Left renal pelvis (tissue), 4 donors: ENCODE measurements around the gene SYPL1. TPM values are rescaled to one million over a fixed set of nuclear protein-coding genes. Genes with fewer than 3 reads are reported as not detected.

Experiments
- DNase-seq, 4 donors: peaks; one replicate each; pipeline ENCODE4 v3.0.0-alpha.2; 2013; ENCODE audit warnings: low read depth in 4 of 4, low spot score in 3 of 4
- polyA plus RNA-seq, 4 donors: library from polyadenylated mRNA; unstranded; fragments of 120-200 nt; gene quantifications; one replicate each; pipeline ENCODE4 v1.2.1, GENCODE V29; 2013; ENCODE audit not compliant: insufficient read length in 4 of 4

SYPL1 gene
- polyA plus RNA-seq, 4 donors = 121 to 168 (median 138) TPM

DNA sequence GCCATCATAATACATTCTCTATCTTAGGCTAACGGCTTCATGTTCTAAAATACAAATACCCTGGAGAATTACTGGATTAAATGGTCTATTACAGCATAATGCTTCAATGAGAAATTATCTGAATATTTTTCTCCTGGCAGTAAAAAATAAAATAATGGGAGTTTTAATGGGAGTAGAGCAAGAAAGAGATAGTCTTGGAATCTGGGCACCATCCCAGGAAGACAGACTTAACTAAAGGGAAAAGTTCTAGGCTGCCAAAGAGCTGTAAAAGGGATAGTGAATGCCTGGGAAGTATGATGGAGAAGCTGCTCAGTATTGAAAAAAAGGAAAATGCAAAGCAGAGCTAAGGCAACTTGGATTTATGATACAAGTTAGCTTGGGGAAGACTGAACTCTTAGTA is 12.1 kb upstream of the SYPL1 start:
- no peak for DNase-seq

DNA sequence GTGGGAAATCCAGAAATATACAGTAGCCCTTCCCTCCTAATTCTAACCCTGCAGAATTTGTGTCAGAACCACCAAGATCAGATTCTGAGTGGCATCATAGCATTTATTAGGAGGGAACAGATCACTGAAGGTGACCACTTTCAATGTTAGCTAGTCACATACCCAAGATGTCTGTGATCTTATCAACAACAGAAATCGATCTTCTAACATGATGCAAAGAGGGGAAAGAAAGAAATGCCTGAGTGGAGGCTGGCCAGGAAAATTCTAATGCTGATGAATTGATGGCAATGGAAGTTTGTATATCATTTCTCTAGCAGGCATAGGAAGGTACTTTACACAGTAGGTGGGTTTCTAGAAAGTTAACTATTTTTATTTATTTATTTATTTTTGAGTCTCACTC is 10.6 kb upstream of the SYPL1 start:
- DNase-seq = no peak

DNA sequence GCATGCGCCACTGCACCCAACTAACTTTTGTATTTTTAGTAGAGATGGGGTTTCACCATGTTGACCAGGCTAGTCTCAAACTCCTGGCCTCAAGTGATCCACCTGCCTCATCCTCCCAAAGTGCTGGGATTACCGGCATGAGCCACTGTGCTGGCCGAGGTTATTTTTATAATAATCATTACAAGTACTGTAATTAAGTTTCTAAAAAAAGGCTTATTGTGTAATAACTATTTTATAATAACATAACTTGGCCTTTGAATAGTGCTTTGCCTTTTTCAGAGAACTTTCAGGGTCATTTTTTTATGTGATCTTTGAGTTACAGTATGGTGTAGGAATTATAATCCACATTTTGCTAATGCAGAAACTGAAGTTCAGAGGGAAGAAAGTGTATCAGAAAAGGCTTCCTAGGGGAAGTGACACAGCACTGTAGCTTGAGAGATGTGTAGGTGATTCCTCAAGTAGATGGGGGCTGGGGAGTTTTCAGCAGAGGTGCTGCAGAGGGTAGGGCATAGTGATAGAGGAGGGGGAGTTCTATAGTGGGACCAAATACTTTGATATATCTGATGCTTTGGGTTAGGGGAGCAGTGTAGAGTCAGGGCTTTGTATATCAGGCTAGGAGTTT is 9.2 kb upstream of the SYPL1 start:
- DNase-seq = no peak

DNA sequence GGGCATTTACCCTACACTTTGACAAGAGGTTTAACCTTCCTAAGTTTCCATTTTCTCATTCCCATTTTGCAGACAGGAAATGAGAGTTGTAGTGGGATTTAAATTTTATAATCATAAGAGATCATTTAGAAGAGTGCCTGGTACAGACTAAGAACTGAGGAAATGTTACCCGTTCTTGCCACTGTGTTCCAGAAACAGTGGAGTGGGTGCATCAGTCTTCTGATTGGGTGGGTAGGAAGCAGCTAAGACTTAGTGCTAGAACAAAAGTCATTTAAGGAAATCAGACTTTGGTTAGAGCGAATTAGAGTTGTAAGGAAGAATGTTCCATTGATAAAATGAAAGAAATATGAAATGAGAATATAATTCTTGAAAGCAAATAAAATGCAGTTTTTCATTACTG is 8.4 kb upstream of the SYPL1 start:
- DNase-seq = no peak

DNA sequence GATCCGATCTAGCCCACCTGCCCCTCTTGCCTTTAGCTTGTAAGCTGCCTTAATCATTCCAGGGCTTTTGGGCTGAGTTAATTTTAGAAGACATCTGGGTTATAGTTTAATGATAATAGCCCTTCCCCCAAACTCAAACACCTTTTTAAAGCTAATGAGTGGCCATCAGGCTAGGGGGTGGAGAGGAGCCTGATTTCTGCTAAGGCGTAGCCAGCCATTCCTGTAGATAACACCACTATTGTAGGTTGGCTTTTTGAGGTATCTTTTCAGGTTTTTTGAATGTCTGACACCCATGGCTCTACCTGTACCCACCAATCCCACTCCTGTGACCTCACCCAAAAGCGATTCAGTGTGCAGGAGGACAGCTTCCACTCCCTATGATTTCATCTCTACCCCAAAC is 7.6 kb upstream of the SYPL1 start:
- no peak for DNase-seq

DNA sequence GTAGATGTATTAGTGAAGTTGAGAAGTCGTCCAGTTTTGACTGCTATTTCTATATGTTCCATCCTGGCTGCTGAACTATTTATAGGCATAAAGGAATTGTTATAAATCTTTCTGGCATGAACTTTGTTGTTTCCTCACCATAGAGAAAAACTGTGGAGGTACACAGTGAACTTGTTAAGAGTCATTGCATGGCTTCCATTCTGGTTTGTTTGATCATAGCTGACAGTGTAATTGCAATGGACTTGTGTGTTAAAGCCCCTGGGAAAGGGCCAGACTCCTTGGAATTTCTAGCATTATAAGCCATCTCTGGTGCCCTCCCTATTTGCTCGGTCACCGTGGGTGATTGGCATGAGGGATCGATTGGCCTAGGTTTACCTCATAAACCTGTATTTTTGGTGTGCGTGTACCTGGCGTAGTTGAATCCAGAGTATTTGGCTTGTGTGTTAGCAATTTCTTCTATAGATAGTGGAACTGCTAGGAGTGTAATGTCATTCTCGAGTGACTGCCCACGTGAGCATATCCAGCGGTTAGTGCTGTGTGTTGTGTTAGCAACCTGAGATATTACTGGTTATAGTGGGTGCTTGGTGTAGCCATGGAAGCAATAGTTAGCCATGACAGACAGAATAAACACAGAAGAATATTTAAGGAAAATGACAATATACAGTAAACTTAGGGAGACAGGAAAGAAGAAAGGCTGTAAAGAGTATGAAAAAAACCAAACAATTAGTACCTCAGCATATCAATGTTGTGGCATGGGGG is 5.9 kb upstream of the SYPL1 start:
- no peak for DNase-seq

DNA sequence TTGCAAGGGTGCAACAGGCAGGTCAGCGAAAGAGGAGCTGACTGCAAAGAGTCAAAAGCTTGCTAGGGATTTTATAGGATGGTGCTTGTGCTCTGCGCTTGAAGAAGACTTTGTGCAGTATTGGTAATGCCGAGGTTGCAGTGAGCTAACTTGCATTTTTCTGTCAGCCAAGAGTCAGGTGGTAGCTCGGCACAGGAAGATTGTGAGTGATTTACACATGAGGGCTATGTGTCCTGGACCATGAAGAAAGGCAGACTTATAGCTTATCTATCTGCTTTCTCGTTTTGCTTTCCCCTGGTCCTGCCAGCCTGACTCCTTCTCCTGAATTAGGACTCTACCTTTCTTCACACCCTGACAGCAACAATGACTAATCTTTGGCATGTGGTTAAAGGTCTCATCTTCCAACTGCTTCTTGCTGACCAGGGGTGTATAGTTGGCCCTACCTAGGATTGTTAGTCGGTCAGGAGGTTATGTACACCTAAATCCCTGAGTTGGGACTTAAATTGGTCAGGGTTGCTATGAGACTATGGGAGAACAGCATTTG is 4.1 kb upstream of the SYPL1 start:
- no peak for DNase-seq

DNA sequence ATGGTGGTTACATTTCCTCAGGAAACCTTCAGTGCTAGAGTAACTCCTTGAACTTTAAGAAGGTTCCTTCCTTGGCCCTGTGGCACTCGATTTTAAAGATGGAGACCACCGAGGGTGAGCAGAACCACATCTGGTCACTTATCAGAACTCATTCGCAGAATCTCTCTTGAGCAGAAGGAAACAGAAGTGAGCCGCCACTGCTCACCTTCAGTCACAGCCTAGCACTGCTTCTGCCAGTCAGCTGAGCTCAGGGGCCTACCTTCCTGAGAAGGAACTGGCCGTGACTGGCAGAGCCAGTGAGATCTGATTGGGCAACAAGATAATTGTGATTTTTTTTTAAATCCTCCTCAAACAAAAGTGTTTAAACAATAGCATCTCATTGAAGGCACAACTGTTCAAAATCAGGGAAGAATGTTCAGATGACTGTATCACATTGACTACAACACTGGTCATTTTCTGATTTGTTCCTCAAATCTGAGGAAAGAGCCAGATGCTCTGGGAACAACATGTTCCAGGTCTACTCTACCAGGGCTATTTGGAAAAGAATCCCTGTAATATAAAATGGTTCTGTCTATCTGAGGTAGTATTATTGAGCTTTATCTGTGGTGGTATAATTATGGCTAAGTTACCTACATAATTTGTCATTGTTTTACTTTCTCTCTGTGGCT is 2.7 kb upstream of the SYPL1 start:
- no peak for DNase-seq

DNA sequence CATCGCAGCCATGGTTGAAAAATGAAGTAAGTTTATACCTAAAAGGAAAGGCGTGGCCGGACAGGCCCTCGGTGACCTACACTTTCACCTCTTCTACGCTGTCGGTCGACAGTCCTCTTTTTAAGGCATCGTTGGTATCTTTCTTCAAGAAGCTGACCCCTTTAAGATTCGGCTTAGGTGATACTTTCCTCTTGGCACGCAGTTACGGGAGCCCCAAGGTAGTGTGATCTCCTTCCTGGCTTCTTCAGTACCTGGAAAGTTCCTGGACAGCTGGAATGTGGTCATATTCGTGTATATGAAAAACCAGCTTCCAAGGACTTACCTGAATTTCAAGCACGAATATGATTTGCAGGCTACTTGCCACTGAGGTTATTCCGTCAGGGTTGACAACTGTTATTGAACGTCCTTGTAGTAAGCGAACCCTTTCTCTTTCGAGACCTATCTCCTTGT is 885 bp upstream of the SYPL1 start:
- DNase-seq = no peak

DNA sequence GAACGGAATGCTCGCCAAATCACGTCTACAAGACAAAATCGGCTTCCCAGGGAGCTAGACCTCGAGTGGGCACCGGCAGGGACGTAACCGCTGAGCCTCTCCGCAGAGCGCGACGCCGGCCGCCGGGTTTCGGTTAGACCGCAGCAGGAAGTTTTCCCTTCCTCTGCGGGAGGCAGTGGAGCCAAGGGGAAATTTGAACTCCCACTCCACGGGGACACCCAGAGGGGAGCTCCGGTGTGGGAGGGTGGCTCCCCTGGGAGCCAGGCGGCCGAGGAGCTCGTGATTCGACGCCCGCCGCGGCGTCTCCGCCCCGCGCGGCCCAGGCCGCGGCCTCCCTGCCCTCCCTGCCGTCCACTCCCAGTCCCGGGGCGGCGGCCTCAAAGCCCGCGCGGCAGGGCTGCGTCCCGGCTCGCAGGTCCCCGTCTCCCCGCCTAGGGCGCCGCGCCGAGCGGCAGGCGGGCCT is 426 bp downstream of the SYPL1 start:
- DNase-seq = peak in 1 of 4 donors; percentile 51

DNA sequence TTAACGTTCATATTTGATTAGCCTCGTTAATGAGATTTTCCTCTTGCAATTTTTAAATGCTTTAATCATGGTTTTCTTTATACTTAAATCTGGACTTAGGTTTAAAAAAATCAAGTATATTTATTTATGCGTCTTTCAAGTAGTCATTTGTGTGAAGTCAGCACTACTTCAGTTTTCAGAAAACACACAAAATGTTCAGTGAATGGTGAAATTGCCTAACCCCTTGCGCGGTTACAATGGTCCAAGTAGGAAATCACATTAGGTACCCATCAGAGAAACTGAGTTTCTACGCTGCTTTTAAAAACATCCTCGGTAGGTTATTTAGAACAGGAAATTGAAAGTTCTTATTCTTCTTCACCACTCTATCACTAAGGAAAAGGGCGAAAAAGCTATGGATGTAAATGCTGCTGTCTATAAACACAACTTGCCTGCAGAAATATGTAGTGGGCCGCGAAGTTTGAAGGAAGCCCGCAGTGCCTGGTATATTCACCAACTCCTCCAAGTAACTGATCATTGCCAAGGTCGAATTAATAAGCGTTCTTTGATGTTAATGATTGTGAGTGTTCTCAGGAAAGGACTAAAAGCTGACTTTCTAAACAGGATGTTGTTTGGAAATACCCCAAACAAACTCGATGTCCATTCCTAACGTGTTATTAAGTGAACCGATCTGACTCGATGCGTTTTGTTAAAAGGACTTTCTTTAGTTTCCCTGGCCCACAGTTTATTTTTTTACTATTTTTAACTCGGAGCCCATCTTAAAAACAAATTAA is 1.0 kb downstream of the SYPL1 start:
- DNase-seq = peak in 2 of 4 donors; percentile 16 to 48

DNA sequence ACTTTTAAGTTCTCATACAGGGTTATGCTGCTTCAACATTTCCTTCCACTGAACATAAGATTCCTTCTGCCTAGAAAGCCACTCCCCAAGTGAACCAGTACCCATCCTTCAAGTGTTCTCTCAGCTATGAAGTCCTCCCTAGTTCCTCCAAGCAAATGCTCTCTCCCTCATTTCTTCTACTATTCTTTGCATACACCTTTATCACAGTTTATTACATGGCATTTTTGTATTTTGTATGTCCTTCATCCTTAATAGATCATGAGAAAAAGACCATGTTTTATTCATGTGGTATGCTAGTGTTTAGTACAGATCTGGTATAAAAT is 1.9 kb downstream of the SYPL1 start:
- DNase-seq = no peak

DNA sequence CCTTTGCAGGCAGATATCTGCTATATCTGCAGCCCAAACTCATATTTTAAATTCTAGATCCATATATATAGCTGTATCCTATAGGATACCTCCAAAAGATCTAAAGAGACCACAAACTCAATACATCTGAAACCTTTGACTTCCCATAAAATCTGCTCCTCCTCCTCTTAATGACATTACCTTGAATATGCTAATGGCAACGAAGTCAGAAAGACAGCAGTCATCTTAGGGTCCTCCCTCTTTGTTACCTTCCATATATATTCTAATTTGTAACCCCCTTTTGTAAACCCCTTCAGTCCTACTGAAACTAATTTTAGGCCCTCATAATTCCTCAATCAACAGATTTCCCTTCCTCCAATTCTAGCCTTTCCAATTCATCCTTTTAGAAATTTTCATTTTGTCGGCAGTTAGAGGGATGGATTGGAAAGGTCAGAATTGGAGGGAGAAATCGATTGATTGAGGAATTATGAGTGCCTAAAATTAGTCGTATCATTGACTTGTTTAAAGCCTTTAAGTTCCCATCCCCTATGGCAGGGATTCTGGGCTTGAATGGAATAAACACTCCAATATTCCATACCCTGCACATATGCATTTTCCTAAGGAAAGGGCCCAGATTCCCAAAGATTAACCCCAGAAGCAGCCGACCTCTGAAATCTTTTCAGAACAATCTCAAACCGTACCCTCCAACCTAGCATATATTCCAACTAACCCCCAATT is 2.4 kb downstream of the SYPL1 start:
- no peak for DNase-seq

DNA sequence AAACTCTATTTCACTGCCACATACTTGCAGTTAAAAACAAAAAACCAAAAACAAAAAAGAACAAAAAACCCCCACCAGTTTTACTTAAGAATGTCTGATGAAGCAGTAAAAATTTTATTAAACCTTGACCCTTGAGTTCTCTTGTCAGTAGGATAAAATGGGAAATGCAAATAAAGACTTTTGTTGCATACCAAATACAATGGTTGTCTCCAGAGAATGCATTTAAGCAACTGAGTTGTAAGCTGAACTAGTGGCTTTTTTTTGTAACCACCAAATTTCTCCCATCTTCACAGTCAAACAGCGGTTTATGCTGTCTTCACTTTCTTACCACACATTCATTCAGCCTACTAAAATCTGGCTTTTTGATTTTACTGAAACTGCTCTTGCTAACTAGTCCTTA is 3.1 kb downstream of the SYPL1 start:
- no peak for DNase-seq

DNA sequence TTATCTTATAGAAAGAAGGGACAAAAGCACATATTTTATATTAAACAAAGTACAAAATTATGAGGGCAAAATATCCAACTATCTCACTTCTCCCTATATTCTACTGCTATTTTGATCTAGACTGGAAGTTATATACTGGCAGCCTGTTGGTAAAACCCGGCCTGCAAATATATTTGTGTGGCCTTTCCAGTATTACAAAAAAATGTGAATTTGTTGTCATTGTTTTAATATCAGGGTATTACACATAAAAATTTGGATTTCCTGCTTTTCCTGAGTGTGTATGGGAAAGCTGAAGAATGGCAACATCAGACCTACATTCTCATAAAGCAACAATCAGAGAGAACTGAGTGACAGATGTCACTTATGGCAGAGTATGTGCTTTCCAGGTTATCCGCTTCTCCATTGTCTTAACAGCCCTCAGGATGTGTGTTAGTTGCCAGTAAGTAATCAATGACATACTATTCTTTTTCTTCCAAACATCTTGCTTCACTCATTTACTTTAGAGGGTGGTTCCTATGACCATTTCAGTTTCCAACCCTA is 7.3 kb downstream of the SYPL1 start:
- no peak for DNase-seq

DNA sequence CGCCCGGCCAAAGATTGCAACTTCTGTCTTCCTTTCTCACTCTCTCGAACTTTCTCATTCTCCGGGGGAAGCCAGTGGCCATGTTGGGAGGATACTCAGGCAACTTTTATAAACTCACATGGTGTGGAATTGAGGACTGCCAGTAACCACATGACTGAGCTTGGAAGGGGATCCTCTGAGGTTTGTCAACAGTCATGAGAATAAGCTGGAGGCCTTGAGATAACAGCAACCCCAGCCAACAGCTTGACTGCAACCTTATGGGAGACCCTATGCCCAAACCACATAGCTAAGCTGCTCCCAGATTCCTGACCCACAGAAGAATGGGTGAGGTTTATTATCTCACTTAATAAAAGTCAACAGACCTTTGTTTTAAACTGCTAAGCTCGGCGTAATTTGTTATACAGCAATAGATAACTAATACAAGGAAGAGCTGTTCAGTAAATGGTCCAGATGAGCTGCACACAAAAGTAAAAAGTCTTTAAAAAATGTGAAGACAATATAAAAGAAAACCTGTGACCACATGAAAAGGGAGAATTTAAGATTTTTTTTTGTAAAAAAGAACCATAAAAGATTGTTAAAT is 9.6 kb downstream of the SYPL1 start:
- no peak for DNase-seq

DNA sequence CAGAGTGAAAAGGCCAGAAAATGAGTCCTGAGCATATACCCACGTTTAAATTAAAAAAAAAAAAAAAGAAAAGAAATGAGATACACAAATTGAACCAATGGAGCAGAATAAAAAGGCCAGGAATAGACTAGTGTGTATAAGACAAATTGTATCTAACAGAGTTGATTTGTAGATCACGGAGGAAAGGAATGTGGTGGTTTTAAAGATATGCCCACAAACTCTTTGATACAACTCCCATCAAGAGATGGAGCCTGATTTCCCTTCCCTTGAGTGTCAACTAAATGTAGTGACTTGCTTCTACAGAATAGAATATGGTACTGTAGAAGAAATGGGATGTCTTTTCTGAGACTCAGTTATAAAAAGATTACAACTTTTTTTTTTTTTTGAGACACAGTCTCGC is 10.4 kb downstream of the SYPL1 start:
- DNase-seq = no peak

DNA sequence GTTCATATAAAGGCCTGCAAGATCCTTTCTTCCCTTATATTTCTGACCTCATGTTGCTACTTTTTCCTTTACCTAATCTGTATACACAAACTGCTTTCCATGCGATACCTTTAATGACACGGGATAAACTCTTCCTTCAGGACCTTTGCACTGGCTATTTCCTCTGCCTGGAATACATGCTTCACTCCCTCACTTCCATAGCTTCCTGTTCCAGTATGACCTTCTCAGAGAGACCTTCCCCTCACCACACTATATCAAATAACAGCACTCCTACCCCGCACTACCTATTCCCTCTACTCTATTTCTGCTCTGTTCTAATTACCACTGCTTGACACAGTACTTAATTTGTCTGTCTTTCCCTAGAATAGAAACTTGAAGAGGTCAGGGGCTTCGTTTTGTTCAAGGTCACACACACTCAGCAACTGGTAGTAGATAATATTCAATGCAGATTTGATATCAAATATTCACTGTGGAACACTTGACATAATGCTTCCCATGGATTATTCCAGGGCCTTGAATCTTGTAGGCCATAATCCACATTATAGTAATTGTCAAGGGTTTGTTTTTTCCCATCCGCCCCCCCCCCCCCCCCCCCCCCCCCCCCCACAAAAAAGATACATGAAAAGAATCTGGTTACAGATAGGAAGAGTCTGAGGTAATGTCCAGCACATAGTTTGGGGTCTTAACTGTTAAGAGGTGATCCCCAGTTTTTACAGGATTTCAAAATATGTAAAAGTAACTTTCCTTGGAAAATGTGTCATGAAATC is 11.1 kb downstream of the SYPL1 start:
- no peak for DNase-seq

DNA sequence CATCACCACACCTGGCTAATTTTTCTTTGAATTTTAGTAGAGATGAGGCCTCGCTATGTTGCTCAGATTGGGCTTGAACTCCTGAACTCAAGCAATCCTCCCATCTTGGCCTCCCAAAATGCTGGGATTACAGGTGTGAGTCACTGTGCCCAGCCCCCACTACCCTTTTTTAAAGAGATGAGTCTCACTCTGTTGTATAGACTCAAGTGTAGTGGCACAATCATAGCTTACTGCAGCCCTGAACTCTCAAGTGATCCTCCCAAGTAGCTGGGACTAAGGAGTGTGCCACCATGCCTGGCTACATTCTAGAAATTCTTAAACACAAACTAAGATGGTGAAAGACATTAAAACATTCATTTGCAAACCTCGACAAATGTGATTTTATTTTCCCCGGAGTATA is 12.6 kb downstream of the SYPL1 start:
- DNase-seq = no peak
